GM21717 (cell line): ENCODE results near the gene MYO1E.

Experiments used
- ATAC-seq: cut with Tn5 transposase; IDR thresholded peaks from one replicate; pipeline ENCODE4 v1.9.1; 2021; ENCODE audit warnings: mild to moderate bottlenecking, moderate library complexity; ENCODE audit not compliant: unreplicated experiment

The MYO1E gene

GRCh38 chr15:59205839-59206622 lies 166.6 kb downstream of the MYO1E start:
- no peak for ATAC-seq

GRCh38 chr15:59203657-59204056 lies 169.0 kb downstream of the MYO1E start:
- no peak for ATAC-seq

- no peak for ATAC-seq
Observed at GRCh38 chr15:59203008-59203407, 169.7 kb downstream of the MYO1E start.

- no peak for ATAC-seq
Observed at GRCh38 chr15:59200560-59200959, 172.1 kb downstream of the MYO1E start.

GRCh38 chr15:59199626-59200465 lies 172.8 kb downstream of the MYO1E start:
- ATAC-seq = no peak

- ATAC-seq = no peak
Observed at GRCh38 chr15:59197454-59197853, 175.2 kb downstream of the MYO1E start.

GRCh38 chr15:59196416-59196815 lies 176.3 kb downstream of the MYO1E start:
- ATAC-seq = no peak

- ATAC-seq = no peak
Observed at GRCh38 chr15:59194639-59195325, 177.9 kb downstream of the MYO1E start.

- ATAC-seq = no peak
Observed at GRCh38 chr15:59191855-59192237, 180.8 kb downstream of the MYO1E start.

GRCh38 chr15:59190291-59190690 lies 182.4 kb downstream of the MYO1E start:
- ATAC-seq = no peak

- ATAC-seq = no peak
Observed at GRCh38 chr15:59189241-59189640, 183.4 kb downstream of the MYO1E start.

- ATAC-seq = no peak
Observed at GRCh38 chr15:59186501-59186900, 186.2 kb downstream of the MYO1E start.

GRCh38 chr15:59185725-59186124 lies 186.9 kb downstream of the MYO1E start:
- ATAC-seq = no peak

GRCh38 chr15:59180945-59181600 lies 191.6 kb downstream of the MYO1E start:
- no peak for ATAC-seq

- ATAC-seq = no peak
Observed at GRCh38 chr15:59179717-59180116, 193.0 kb downstream of the MYO1E start.

GRCh38 chr15:59178151-59178695 lies 194.4 kb downstream of the MYO1E start:
- no peak for ATAC-seq

GRCh38 chr15:59177317-59177660 lies 195.4 kb downstream of the MYO1E start:
- ATAC-seq = no peak

- no peak for ATAC-seq
Observed at GRCh38 chr15:59176653-59177316, 195.9 kb downstream of the MYO1E start.

- no peak for ATAC-seq
Observed at GRCh38 chr15:59174835-59175831, 197.5 kb downstream of the MYO1E start.
